ENCODE results near the gene NR5A1.

NR5A1 gene

DNA sequence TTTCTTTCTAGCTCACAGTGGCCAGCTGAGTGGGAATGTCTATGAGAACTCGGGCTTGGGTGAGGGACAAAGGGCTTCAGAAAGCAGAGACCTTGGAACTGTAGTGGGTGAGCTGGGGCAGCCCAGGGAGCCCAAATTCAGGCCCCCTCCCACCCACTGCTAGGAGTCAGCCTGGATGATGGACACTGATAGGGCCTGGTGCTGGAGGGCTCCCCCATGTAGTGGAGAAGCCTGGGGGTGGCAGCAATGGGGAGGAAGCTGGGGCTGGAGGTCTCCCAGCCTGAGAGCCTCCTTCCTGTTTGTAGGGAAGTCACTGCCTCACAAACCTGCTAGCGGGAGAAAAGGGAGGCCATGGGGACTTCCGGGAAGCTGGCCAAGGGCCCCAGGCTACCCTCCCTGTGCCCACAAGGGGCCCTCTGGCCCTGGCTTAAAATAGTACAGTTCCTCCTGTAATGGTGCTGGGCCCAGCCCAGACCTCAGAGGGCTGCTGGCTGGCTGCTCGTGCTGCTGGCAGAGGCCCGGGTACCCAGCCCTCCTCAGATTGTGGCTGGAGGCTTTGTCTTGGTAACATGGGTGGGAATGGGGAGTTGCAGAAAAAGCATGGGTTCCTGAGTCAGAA lies 6.3 kb upstream of the NR5A1 start:
- H3K9me3 ChIP-seq (ENCODE audit: control insufficient read depth, insufficient read depth, low read length), result no peaks in the 10 kb centered on the region
- H3F3A ChIP-seq (ENCODE audit: control insufficient read depth, insufficient read depth), result no peaks in the 10 kb centered on the region
- no peaks in the 10 kb centered on the region for H3K36me3 ChIP-seq (ENCODE audit: control insufficient read depth, low read length)
- no peaks in the 10 kb centered on the region for H3K27me3 ChIP-seq (ENCODE audit: control insufficient read depth, low read length)
- H3K79me2 ChIP-seq (ENCODE audit: control insufficient read depth, low read length), result no peaks in the 10 kb centered on the region
- H4K20me1 ChIP-seq (ENCODE audit: control insufficient read depth, insufficient read depth, low read depth, low read length), result no peaks in the 10 kb centered on the region; the same call in 1 of the 2 replicates
- peaks cover 5% of the 10 kb centered on the region; the same call in 1 of the 2 replicates for H3K4me1 ChIP-seq (ENCODE audit: control insufficient read depth, low read length)
- H3K27ac ChIP-seq (ENCODE audit: low read depth, low read length), result no peak overlapping the region
- TF ChIP-seq EZH2phosphoT487 (IDR thresholded peaks at IDR 0.05; ENCODE audit: borderline replicate concordance, low read length) (no peak), CTCF (IDR thresholded peaks at IDR 0.05; ENCODE audit: low read depth, low read length, poor library complexity, severe bottlenecking) (no peak)
- H3K4me2 ChIP-seq (ENCODE audit: low read length), result no peak overlapping the region
- H3K4me3 ChIP-seq (ENCODE audit: low read length), result no peak overlapping the region
- H3K9me2 ChIP-seq (replicated peaks; ENCODE audit: control insufficient read depth, low read length), result no peaks in the 10 kb centered on the region

- Histone ChIP-seq H3K9me3 (ENCODE audit: control insufficient read depth, insufficient read depth, low read length) (no peaks in the 10 kb centered on the region), H3K36me3 (ENCODE audit: control insufficient read depth, low read length) (no peaks in the 10 kb centered on the region), H3F3A (ENCODE audit: control insufficient read depth, insufficient read depth) (no peaks in the 10 kb centered on the region), H3K27me3 (ENCODE audit: control insufficient read depth, low read length) (no peaks in the 10 kb centered on the region), H4K20me1 (ENCODE audit: control insufficient read depth, insufficient read depth, low read depth, low read length) (no peaks in the 10 kb centered on the region; the same call in 1 of the 2 replicates), H3K79me2 (ENCODE audit: control insufficient read depth, low read length) (no peaks in the 10 kb centered on the region), H3K4me3 (ENCODE audit: low read length) (no peak overlapping the region), H3K27ac (ENCODE audit: low read depth, low read length) (no peak overlapping the region), H3K4me2 (ENCODE audit: low read length) (no peak overlapping the region), H3K4me1 (ENCODE audit: control insufficient read depth, low read length) (peaks cover 5% of the 10 kb centered on the region; the same call in 1 of the 2 replicates), H3K9me2 (replicated peaks; ENCODE audit: control insufficient read depth, low read length) (no peaks in the 10 kb centered on the region)
- TF ChIP-seq CTCF (IDR thresholded peaks at IDR 0.05; ENCODE audit: low read depth, low read length, poor library complexity, severe bottlenecking) (no peak), EZH2phosphoT487 (IDR thresholded peaks at IDR 0.05; ENCODE audit: borderline replicate concordance, low read length) (no peak)
These were observed 5.6 kb upstream of the NR5A1 start for GRCh38 chr9:124512806-124513204.

GRCh38 chr9:124511891-124512805 lies 4.9 kb upstream of the NR5A1 start:
- Histone ChIP-seq H3K9me2 (replicated peaks; ENCODE audit: control insufficient read depth, low read length) (no peaks in the 10 kb centered on the region), H3K27me3 (ENCODE audit: control insufficient read depth, low read length) (no peaks in the 10 kb centered on the region), H3K4me2 (ENCODE audit: low read length) (no peak overlapping the region), H3K4me3 (ENCODE audit: low read length) (no peak overlapping the region), H3F3A (ENCODE audit: control insufficient read depth, insufficient read depth) (no peaks in the 10 kb centered on the region), H3K27ac (ENCODE audit: low read depth, low read length) (no peak overlapping the region), H3K9me3 (ENCODE audit: control insufficient read depth, insufficient read depth, low read length) (no peaks in the 10 kb centered on the region), H3K4me1 (ENCODE audit: control insufficient read depth, low read length) (peaks cover 5% of the 10 kb centered on the region; the same call in 1 of the 2 replicates), H3K79me2 (ENCODE audit: control insufficient read depth, low read length) (no peaks in the 10 kb centered on the region), H4K20me1 (ENCODE audit: control insufficient read depth, insufficient read depth, low read depth, low read length) (no peaks in the 10 kb centered on the region; the same call in 1 of the 2 replicates), H3K36me3 (ENCODE audit: control insufficient read depth, low read length) (no peaks in the 10 kb centered on the region)
- TF ChIP-seq CTCF (IDR thresholded peaks at IDR 0.05; ENCODE audit: low read depth, low read length, poor library complexity, severe bottlenecking) (no peak), EZH2phosphoT487 (IDR thresholded peaks at IDR 0.05; ENCODE audit: borderline replicate concordance, low read length) (no peak)

All from DOHH2 (cell line).